ENCODE measurements around the gene PFKFB2. TPM values are rescaled to one million over a fixed set of nuclear protein-coding genes. Genes with fewer than 3 reads are reported as not detected.

The PFKFB2 gene
- total and polyA plus RNA-seq, 2 donors (not counting 1 experiment from before 2014, with no cell fraction given) = 6.5 to 18.2 TPM

DNA sequence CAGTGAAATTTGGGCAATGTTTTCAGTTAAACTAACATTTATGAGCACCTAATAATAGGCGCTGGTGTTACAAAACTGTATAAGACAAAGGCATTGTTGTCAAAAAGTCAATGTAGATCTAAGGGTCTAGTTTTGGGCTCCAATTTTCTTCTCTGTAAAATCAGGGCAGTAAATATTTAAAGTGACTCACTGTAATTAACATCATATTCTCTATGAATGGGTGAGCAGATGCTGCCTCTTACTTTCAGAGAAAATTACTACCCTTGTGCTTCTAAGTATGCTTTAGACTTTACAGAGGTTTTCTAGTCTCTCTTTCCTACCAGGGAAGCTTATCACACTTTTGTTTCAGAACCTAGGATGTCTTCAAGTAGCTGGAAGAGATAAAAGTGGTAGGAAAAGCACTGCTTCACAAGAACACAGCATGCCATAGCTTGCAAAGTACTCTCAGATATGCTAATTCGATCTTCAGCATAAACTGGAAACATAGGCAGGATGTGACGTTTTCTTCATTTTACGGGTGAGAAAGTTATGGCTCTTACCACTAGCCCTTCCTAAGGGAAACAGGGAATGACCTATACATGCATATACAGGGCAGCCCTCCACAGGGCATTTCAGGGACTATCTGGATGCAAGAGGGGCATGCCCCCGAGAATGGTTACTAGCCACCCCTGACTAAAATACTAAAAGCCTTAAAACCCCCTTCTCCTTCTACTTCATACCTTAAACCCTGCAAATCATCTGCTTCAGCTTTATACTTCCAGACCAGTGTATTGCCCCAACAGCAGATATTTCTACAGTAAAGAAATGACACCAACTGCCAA, 23.2 kb upstream of the PFKFB2 start:
- ATAC-seq (ENCODE audit: low read depth) (no peak), DNase-seq (no peak)
- H3K27me3 Mint-ChIP-seq = peaks cover 72% of the 10 kb centered on the region
- H3K4me1 Mint-ChIP-seq = no peaks in the 10 kb centered on the region
- no peaks in the 10 kb centered on the region for H3K36me3 ChIP-seq (replicated peaks in 1 of 2; ENCODE audit: control extremely low read depth in 1 of 2, control insufficient read depth in 1 of 2, extremely low read depth in 1 of 2, insufficient read depth in 2 of 2, low read length in 1 of 2)
- H4K20me1 ChIP-seq (ENCODE audit: control insufficient read depth, insufficient read depth, low read length, poor library complexity, severe bottlenecking) = no peaks in the 10 kb centered on the region
- H3K27me3 ChIP-seq (replicated peaks in 1 of 4; ENCODE audit: control extremely low read depth in 1 of 4, control insufficient read depth in 3 of 4, insufficient read depth in 4 of 4, low read length in 3 of 4) = peaks cover 0 to 32% (median 19%) of the 10 kb centered on the region in 4 experiments
- no peaks in the 10 kb centered on the region for H3K79me2 ChIP-seq (ENCODE audit: control insufficient read depth, insufficient read depth, low read length)
- H2AFZ ChIP-seq (ENCODE audit: insufficient read depth, low read depth, low read length, poor library complexity, severe bottlenecking) = no peak overlapping the region
- H3K27ac Mint-ChIP-seq = no peak overlapping the region
- no peak overlapping the region for H3K27ac ChIP-seq (ENCODE audit: low read length in 2 of 2)
- no peaks in the 10 kb centered on the region for H3K9me3 ChIP-seq (ENCODE audit: control extremely low read depth in 1 of 3, control insufficient read depth in 2 of 3, insufficient read depth in 1 of 3, low read length in 2 of 3)
- intact Hi-C loops (cut with micrococcal nuclease) = no loop called here
- 96% methylated on average over 5 of the region's 5 CpGs for WGBS (ENCODE audit: insufficient coverage)
- no peak overlapping the region for H3K4me3 Mint-ChIP-seq
- TF ChIP-seq CTCF (IDR thresholded peaks at IDR 0.05) (no peak), EZH2 (IDR thresholded peaks at IDR 0.05; ENCODE audit: borderline replicate concordance, insufficient read depth, low read depth, low read length, poor library complexity, severe bottlenecking) (no peak)
- ChIA-PET CTCF (interaction anchor here (1.0 to 1.4 kb wide), 2 partner anchors 10 to 48 kb away, joined by 3 read pairs; no protein-coding TSS in a partner anchor), POLR2A (no interaction called here)
- H3K4me2 ChIP-seq (replicated peaks; ENCODE audit: low read depth, low read length, poor library complexity, severe bottlenecking) = no peak overlapping the region
- no peaks in the 10 kb centered on the region for H3K4me1 ChIP-seq (ENCODE audit: control insufficient read depth in 2 of 2, insufficient read depth in 2 of 2, low read length in 2 of 2)
- no peak overlapping the region for H3K9ac ChIP-seq (ENCODE audit: low read length)
- no peaks in the 10 kb centered on the region for H3K9me3 Mint-ChIP-seq (ENCODE audit: insufficient read depth)
- no peak overlapping the region for H3K4me3 ChIP-seq (ENCODE audit: control extremely low read depth in 1 of 5, extremely low read depth in 1 of 5, insufficient read depth in 1 of 5, low read depth in 2 of 5, low read length in 4 of 5)

- no peak overlapping the region for H3K4me2 ChIP-seq (replicated peaks; ENCODE audit: low read depth, low read length, poor library complexity, severe bottlenecking)
- no peaks in the 10 kb centered on the region for H3K9me3 Mint-ChIP-seq (ENCODE audit: insufficient read depth)
- H3K27me3 ChIP-seq (replicated peaks in 1 of 4; ENCODE audit: control extremely low read depth in 1 of 4, control insufficient read depth in 3 of 4, insufficient read depth in 4 of 4, low read length in 3 of 4) = peaks cover 0 to 30% (median 19%) of the 10 kb centered on the region in 4 experiments
- H3K4me3 Mint-ChIP-seq = no peak overlapping the region
- H3K4me1 ChIP-seq (ENCODE audit: control insufficient read depth in 2 of 2, insufficient read depth in 2 of 2, low read length in 2 of 2) = no peaks in the 10 kb centered on the region
- DNase-seq (no peak), ATAC-seq (ENCODE audit: low read depth) (no peak)
- H4K20me1 ChIP-seq (ENCODE audit: control insufficient read depth, insufficient read depth, low read length, poor library complexity, severe bottlenecking) = no peaks in the 10 kb centered on the region
- H3K79me2 ChIP-seq (ENCODE audit: control insufficient read depth, insufficient read depth, low read length) = no peaks in the 10 kb centered on the region
- H3K4me1 Mint-ChIP-seq = no peaks in the 10 kb centered on the region
- no peak overlapping the region for H3K4me3 ChIP-seq (ENCODE audit: control extremely low read depth in 1 of 5, extremely low read depth in 1 of 5, insufficient read depth in 1 of 5, low read depth in 2 of 5, low read length in 4 of 5)
- H3K9ac ChIP-seq (ENCODE audit: low read length) = no peak overlapping the region
- no peak for TF ChIP-seq CTCF (IDR thresholded peaks at IDR 0.05)
- TF ChIP-seq EZH2 (IDR thresholded peaks at IDR 0.05; ENCODE audit: borderline replicate concordance, insufficient read depth, low read depth, low read length, poor library complexity, severe bottlenecking) = no peak
- ChIA-PET POLR2A (no interaction called here), CTCF (interaction anchor here (1.0 to 1.4 kb wide), 3 partner anchors 9 to 49 kb away, joined by 3 read pairs; partner anchors contain the start of gene PFKFB2)
- H3K27me3 Mint-ChIP-seq = peaks cover 75% of the 10 kb centered on the region
- no peak overlapping the region for H3K27ac Mint-ChIP-seq
- H2AFZ ChIP-seq (ENCODE audit: insufficient read depth, low read depth, low read length, poor library complexity, severe bottlenecking) = no peak overlapping the region
- no peaks in the 10 kb centered on the region for H3K9me3 ChIP-seq (ENCODE audit: control extremely low read depth in 1 of 3, control insufficient read depth in 2 of 3, insufficient read depth in 1 of 3, low read length in 2 of 3)
- no CpG with 5 or more reads among the region's 5 CpGs for WGBS (ENCODE audit: insufficient coverage)
- H3K27ac ChIP-seq (ENCODE audit: low read length in 2 of 2) = no peak overlapping the region
- intact Hi-C loops (cut with micrococcal nuclease) = no loop called here
- no peaks in the 10 kb centered on the region for H3K36me3 ChIP-seq (replicated peaks in 1 of 2; ENCODE audit: control extremely low read depth in 1 of 2, control insufficient read depth in 1 of 2, extremely low read depth in 1 of 2, insufficient read depth in 2 of 2, low read length in 1 of 2)
Observed at GRCh38 chr1:207030522-207031009, 22.5 kb upstream of the PFKFB2 start.

Data from B cell (primary cell).